ENCODE data around the gene RPP25. TPM values are rescaled to one million over a fixed set of nuclear protein-coding genes. Genes with fewer than 3 reads are reported as not detected.

RPP25 gene, protein sequence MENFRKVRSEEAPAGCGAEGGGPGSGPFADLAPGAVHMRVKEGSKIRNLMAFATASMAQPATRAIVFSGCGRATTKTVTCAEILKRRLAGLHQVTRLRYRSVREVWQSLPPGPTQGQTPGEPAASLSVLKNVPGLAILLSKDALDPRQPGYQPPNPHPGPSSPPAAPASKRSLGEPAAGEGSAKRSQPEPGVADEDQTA
- total RNA-seq: 5.6 and 5.8 TPM in 2 replicates

DNA sequence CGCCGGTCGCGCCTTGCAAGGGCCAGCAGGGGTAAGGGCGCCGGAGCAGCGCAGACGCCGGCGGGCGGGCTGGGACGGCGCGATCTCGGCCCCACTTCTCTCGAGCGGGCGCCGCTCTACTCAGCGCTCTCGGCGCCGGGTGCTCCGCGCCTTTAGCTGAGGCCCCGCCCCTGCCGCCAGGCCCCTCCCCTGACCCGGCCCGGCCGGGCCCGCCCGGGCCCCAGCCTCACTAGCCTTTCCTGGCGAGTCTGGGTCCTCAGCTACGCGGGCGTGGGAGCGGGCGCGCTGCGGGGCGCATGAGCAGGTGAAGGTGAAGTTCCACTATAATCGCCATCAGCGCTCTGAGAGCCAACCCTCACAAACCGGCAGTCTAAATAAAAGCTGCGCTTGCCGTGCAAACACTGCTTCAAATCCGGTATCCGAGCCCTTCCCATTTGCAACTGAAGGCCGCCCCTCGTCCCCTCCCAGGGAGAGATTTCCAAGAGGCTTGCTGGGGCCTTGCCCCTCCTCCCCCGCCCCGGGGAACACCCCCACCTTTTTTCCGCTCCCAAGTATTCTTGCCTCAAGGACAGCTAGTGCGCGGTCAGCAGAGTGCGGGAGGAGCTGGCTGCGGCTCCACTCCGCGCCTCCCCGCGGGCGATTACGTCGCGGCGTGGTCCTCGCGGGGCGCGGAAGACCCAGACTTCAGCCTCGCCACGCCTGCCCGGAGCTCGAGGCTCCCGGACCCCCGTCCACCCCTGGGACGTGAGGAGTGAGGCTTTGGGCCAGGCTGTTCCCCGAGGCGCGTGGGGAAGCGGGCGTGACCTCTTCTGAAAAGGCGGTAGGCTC is at the start of gene RPP25:
Gene RPP25, minus strand, starts transcription at position 125 of the 828 bp plus-strand sequence. CDS start 189 bp downstream, outside the sequence.

DNA sequence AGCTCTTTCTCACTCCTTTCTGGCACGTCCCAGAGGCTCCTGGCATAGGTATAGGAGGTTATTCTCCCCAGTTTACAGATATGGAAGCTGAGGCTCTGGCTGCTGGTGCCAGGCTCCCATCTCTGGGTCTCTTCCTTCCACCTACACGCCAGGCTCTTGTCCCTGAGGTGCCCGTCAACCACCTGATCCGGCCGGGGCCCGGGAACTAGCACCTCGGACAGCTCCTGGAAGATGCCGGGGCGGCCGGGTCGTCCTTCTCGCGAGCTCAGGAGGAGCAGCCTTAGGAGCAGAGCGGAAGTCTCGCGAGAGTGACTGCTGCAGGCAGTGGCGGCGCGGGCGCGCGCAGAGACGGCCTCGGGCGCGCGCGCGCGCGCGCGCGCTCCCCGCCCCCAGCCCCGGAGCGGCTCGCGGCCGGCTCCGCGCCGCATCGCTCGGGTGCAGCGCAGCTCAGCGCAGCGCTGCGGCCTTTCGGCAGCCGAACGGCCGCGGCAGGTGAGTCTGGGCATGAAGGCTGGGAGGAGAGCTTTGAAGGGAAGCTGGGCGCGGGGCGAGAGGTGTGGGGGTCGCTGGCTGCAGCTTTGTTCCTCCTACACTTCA is 38.7 kb upstream of the RPP25 start, which contains the start of gene SCAMP5:
Gene SCAMP5, plus strand, starts transcription at position 382 of the 597 bp plus-strand sequence. CDS start 16,277 bp downstream, outside the sequence.

DNA sequence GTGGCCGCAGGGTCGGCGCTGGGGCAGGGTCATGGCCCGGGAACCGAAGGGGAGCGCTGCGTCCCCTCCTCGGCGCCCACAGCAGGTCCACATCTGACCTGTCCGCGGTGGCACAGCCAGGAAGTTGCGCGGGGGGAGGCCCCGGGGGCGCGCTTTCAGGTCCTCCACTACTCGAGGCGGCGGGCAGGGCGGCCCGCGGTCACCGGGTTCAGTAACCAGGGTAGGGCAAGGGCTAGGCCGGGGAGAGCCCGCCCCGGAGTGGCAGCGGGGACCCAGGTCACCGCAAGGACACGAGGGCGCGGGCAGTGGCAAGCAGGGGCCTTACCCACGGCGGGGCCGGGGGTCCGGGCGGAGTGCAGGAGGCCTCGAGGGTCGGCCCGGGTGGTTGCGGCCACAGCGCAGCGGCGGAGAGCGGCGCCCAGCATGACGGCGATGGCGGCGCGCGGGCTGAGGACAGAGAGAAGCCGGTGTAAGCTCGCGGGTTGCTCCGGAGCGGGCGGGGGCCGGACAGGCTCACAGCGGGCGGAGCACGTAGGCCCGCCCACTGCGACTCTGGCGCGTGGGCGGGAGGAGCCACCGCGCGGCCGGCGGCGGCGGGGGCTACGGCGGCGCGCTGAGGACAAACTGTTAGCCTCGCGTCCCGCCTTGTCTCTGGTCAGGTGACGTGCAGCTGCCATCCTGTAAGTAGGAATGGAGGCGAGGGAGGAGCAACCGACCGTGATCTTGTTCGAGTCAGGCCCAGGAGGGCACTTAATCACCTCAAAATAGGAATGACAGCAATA is 18.8 kb downstream of the RPP25 start, which contains the start of gene COX5A:
Gene COX5A, minus strand, starts transcription at position 484 of the 782 bp plus-strand sequence. Its CDS starts 59 bp downstream, at position 425.

DNA sequence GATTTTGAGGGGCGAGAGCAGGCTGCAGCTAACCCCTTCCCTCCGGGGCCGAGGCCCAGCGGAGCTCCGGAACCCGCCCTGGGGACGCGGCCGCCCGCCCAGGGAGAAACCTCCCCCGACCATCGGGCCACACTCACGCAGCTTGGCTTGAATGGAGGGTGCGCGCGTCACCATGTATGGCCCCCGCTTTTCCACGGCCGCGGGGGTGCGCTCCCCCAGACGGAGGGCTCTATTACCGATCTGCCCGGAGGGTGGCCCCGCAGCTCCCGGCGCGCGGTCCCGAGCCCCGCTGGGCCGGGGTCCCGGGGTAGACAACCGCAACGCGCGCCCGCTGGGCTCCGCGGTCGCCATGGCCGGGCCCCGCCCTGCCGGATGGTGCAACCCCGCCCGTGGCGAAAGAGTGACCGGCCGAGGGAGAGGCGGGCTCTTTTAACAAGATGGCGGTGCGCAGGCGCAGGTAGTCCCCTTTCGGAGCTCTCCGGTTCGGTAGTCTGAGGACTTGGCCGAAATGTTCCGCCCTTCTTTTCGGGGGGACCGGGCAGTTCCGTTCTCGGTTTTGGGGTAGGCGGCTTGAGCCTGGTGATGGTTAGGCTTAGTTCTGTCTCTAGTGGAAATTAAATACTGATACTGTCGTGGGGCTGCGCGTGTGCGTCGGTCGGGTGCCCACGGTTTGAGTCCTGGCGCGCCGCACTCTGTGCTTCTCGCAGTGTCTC is 50.0 kb downstream of the RPP25 start, which contains the start of gene FAM219B:
Gene FAM219B, minus strand, starts transcription at position 402 of the 713 bp plus-strand sequence. Its CDS starts 51 bp downstream, at position 351.

Other genes starting within 250 kb of the RPP25 start
- 1.6 and 3.1 TPM in 2 replicates for gene CYP1A1, start 231.2 kb downstream of the RPP25 start, total RNA-seq
- gene CYP1A2, start 207.9 kb downstream of the RPP25 start, total RNA-seq: not detected in 2 replicates
- gene CSK, start 174.7 kb downstream of the RPP25 start, total RNA-seq: 32.8 and 96.9 TPM in 2 replicates
- 0.21 TPM in 1 of 2 replicates, not detected in the other for gene LMAN1L, start 143.9 kb downstream of the RPP25 start, total RNA-seq
- not detected in 2 replicates for gene CPLX3, start 130.1 kb downstream of the RPP25 start, total RNA-seq
- gene ULK3, start 113.6 kb downstream of the RPP25 start, total RNA-seq: 21.8 and 21.9 TPM in 2 replicates
- gene SCAMP2, start 83.4 kb downstream of the RPP25 start, total RNA-seq: 26.3 and 43.4 TPM in 2 replicates
- 22.6 and 41.5 TPM in 2 replicates for gene MPI, start 66.7 kb downstream of the RPP25 start, total RNA-seq
- gene FAM219B, start 49.9 kb downstream of the RPP25 start, total RNA-seq: 70.4 and 72.1 TPM in 2 replicates
- 64.9 and 75.4 TPM in 2 replicates for gene COX5A, start 18.7 kb downstream of the RPP25 start, total RNA-seq
- under 0.01 and 0.64 TPM in 2 replicates for gene SCAMP5, start 38.8 kb upstream of the RPP25 start, total RNA-seq
- 6.8 and 10.9 TPM in 2 replicates for gene PPCDC, start 66.8 kb upstream of the RPP25 start, total RNA-seq
- gene C15orf39, start 245.1 kb upstream of the RPP25 start, total RNA-seq: 2.7 and 15.6 TPM in 2 replicates

All from nasal cavity respiratory epithelium epithelial cell of viscerocranial mucosa (primary cell).